HEK293T (cell line): ENCODE results near the gene SEMA3E.

Experiments
- CTCF ChIA-PET: fragments of 350-600 bp; formaldehyde crosslinking; extraction: SDS; loops from one replicate; lab custom pipeline; 2021; ENCODE audit warnings: antibody characterized with exemption, inconsistent platforms; lab: Yijun Ruan, JAX
- POLR2A ChIA-PET: fragments of 350-600 bp; formaldehyde crosslinking; extraction: SDS; loops from one replicate; lab custom pipeline; 2020; ENCODE audit warnings: antibody characterized with exemption, inconsistent platforms; lab: Yijun Ruan, JAX
- DNase-seq: peaks from one replicate; pipeline ENCODE4 v3.0.0; 2012; ENCODE audit warnings: mixed read lengths; ENCODE audit errors: extremely low spot score
- ARNT ChIP-seq: fragments of 450-650 bp; IDR thresholded peaks from 2 replicates; pipeline ENCODE4 v1.6.1; 2017; ENCODE audit warnings: mild to moderate bottlenecking
- BHLHE40 ChIP-seq: fragments of 450-650 bp; IDR thresholded peaks from 2 replicates; pipeline ENCODE4 v1.6.1; 2016; ENCODE audit warnings: mild to moderate bottlenecking, moderate library complexity, borderline replicate concordance
- CTBP1 ChIP-seq: fragments of 450-650 bp; IDR thresholded peaks from 2 replicates; pipeline ENCODE4 v1.6.1; 2016; ENCODE audit warnings: borderline replicate concordance
- ELF4 ChIP-seq: fragments of 450-650 bp; IDR thresholded peaks from 2 replicates; pipeline ENCODE4 v1.6.1; 2017; ENCODE audit warnings: antibody characterized with exemption
- FOXA1 ChIP-seq: fragments of 450-650 bp; IDR thresholded peaks from 2 replicates; pipeline ENCODE4 v1.6.1; 2016; ENCODE audit warnings: mild to moderate bottlenecking
- FOXK2 ChIP-seq: fragments of 450-650 bp; IDR thresholded peaks from 2 replicates; pipeline ENCODE4 v1.6.1; 2016; ENCODE audit warnings: mild to moderate bottlenecking
- FOXM1 ChIP-seq: fragments of 450-650 bp; IDR thresholded peaks from 2 replicates; pipeline ENCODE4 v1.6.1; 2017; ENCODE audit warnings: mild to moderate bottlenecking, borderline replicate concordance
- HDGF ChIP-seq: fragments of 450-650 bp; IDR thresholded peaks from 2 replicates; pipeline ENCODE4 v1.6.1; 2017; ENCODE audit warnings: antibody characterized with exemption, borderline replicate concordance
- L3MBTL2 ChIP-seq: fragments of 450-650 bp; conservative IDR thresholded peaks from 2 replicates; pipeline ENCODE4 v1.6.1; 2016; ENCODE audit warnings: mild to moderate bottlenecking
- LEF1 ChIP-seq: fragments of 450-650 bp; IDR thresholded peaks from 2 replicates; pipeline ENCODE4 v1.6.1; 2017; ENCODE audit warnings: mild to moderate bottlenecking, borderline replicate concordance
- NFRKB ChIP-seq: fragments of 450-650 bp; IDR thresholded peaks from 2 replicates; pipeline ENCODE4 v1.6.1; 2016; ENCODE audit warnings: mild to moderate bottlenecking, moderate library complexity
- SP1 ChIP-seq: fragments of 450-650 bp; IDR thresholded peaks from 2 replicates; pipeline ENCODE4 v1.6.1; 2017
- SUZ12 ChIP-seq: fragments of 450-650 bp; IDR thresholded peaks from 2 replicates; pipeline ENCODE4 v1.6.1; 2016; ENCODE audit warnings: mild to moderate bottlenecking
- TARDBP ChIP-seq: fragments of 450-650 bp; IDR thresholded peaks from 2 replicates; pipeline ENCODE4 v1.6.1; 2016
- ZNF384 ChIP-seq: fragments of 450-650 bp; IDR thresholded peaks from 2 replicates; pipeline ENCODE4 v1.6.1; 2016
- TF ChIP-seq, protein P1 (sequence below): fragments of 450-650 bp; IDR thresholded peaks from 2 replicates; pipeline ENCODE4 v1.6.1; 2016

The SEMA3E gene

GRCh38 chr7:83413831-83414230, 235.1 kb downstream of the SEMA3E start:
- no peak for DNase-seq
- ChIA-PET CTCF (interaction anchor here (0.5 to 0.7 kb wide), 2 partner anchors 97 to 408 kb away, joined by 4 to 5 read pairs; no protein-coding TSS in a partner anchor), POLR2A (no interaction called here)
- TF ChIP-seq BHLHE40 (no peak), HDGF (no peak), ARNT (no peak), ZNF384 (no peak), SP1 (no peak), NFRKB (no peak), LEF1 (no peak), ELF4 (no peak), FOXK2 (no peak)
- TF ChIP-seq, protein P1, sequence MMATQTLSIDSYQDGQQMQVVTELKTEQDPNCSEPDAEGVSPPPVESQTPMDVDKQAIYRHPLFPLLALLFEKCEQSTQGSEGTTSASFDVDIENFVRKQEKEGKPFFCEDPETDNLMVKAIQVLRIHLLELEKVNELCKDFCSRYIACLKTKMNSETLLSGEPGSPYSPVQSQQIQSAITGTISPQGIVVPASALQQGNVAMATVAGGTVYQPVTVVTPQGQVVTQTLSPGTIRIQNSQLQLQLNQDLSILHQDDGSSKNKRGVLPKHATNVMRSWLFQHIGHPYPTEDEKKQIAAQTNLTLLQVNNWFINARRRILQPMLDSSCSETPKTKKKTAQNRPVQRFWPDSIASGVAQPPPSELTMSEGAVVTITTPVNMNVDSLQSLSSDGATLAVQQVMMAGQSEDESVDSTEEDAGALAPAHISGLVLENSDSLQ: no peak

- ChIA-PET POLR2A (no interaction called here), CTCF (interaction anchor here (0.5 to 0.7 kb wide), 3 partner anchors 27 to 408 kb away, joined by 3 to 5 read pairs (median 4); no protein-coding TSS in a partner anchor)
- no peak for DNase-seq
- TF ChIP-seq SP1 (no peak), NFRKB (no peak), TARDBP (no peak), ARNT (no peak), BHLHE40 (no peak), L3MBTL2 (no peak), ELF4 (no peak), FOXA1 (no peak), SUZ12 (no peak), HDGF (no peak), LEF1 (no peak), ZNF384 (no peak), CTBP1 (no peak), FOXK2 (no peak), FOXM1 (no peak)
- TF ChIP-seq, protein P1: no peak
Observed at GRCh38 chr7:83413424-83413823, 235.5 kb downstream of the SEMA3E start.

- ChIA-PET POLR2A (no interaction called here), CTCF (no interaction called here)
- TF ChIP-seq ZNF384: no peak
- TF ChIP-seq FOXA1: no peak
- no peak for TF ChIP-seq BHLHE40
- TF ChIP-seq CTBP1: no peak
- TF ChIP-seq LEF1: no peak
- no peak for TF ChIP-seq ELF4
- TF ChIP-seq HDGF: no peak
- no peak for TF ChIP-seq NFRKB
- TF ChIP-seq L3MBTL2: no peak
- no peak for TF ChIP-seq ARNT
- peak; percentile 16 for DNase-seq
Observed at GRCh38 chr7:83410989-83411591, 237.8 kb downstream of the SEMA3E start.

DNA sequence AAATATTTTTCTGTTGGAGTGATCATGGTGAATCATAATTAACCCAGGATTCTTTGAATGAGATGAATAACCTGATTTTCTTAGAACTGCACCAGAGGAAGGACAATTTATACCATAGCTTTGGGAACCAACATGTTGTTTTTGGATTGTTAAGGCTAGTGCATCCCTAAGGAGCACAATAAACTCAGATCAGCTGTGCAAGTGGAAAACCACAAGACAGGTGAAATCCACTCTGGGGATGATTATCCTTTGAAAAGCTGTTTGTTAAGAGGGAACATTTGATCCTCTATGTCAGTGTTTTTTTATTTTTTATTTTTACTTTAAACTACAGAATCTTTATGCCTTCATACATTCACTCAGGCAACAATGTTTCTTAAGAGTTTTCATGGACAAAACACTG, 254.2 kb downstream of the SEMA3E start:
- ChIA-PET POLR2A (no interaction called here), CTCF (no interaction called here)
- TF ChIP-seq ARNT (no peak), LEF1 (no peak), L3MBTL2 (no peak), FOXK2 (no peak), FOXM1 (no peak), FOXA1 (no peak), ZNF384 (no peak)
- no peak for DNase-seq

DNA sequence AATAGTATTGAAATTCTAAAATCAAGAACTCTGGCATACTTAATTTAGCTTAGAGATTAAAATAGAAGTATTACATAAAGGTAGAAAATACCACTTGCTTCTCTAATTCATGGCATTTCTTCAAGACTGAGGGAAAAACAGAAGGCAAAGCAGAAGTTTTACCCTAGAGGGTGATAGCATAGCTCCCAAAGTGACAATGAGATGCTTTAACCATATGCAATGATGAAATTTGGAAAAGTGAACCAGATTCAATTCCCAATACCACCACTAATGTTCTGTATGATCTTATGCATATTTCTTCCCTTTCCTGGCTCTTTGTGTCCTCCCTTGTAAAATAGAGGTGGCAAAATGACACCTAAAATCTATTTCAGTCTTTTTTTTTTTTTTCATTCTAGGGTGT, 260.5 kb downstream of the SEMA3E start:
- no peak for TF ChIP-seq LEF1
- TF ChIP-seq NFRKB: no peak
- TF ChIP-seq ARNT: no peak
- no peak for TF ChIP-seq CTBP1
- TF ChIP-seq, protein P1: no peak
- no peak for TF ChIP-seq FOXK2
- no peak for TF ChIP-seq HDGF
- TF ChIP-seq BHLHE40: no peak
- no peak for TF ChIP-seq TARDBP
- TF ChIP-seq ELF4: no peak
- TF ChIP-seq ZNF384: no peak
- no peak for TF ChIP-seq FOXM1
- TF ChIP-seq SP1: no peak
- TF ChIP-seq L3MBTL2: no peak
- no peak for DNase-seq
- ChIA-PET POLR2A (no interaction called here), CTCF (no interaction called here)

GRCh38 chr7:83366629-83367028, 282.3 kb downstream of the SEMA3E start:
- ChIA-PET CTCF (interaction anchor here (0.6 kb wide), 1 partner anchor 570 kb away, joined by 5 read pairs; no protein-coding TSS in a partner anchor), POLR2A (no interaction called here)
- DNase-seq: no peak
- TF ChIP-seq CTBP1 (no peak), HDGF (no peak), LEF1 (no peak), ARNT (no peak), NFRKB (no peak), BHLHE40 (no peak), FOXM1 (no peak), SUZ12 (no peak), ZNF384 (no peak), L3MBTL2 (no peak), FOXK2 (no peak), TARDBP (no peak), FOXA1 (no peak), SP1 (no peak), ELF4 (no peak)
- TF ChIP-seq, protein P1: no peak
